HG03135 (cell line): ENCODE results near the gene SETDB1.
A peak's percentile ranks its signal among the peaks of the same experiment; 100 is the strongest.

Source experiments
- ATAC-seq: cut with Tn5 transposase; IDR thresholded peaks from one replicate; pipeline ENCODE4 v1.9.1; 2021; ENCODE audit warnings: mild to moderate bottlenecking, moderate library complexity; ENCODE audit not compliant: unreplicated experiment

SETDB1 gene

DNA sequence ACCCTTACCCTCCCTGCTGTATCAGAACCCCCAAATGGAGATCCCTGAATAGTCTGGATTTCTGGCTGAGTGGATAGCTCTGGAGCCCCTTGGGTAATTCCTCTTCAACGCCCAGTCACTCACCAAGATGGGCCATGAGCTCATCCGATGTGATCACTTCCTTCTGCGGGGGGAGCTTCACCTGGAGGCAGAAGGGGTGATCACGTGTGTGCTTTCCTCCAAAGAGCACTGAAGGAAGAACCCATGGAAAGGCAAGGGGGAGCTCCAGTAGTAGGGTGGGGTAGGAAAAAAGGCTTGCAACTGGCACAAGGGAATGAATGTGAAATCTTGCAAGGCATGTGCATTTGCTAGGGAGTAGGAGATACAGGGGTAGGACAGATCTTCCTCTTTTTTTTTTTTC, 75.4 kb downstream of the SETDB1 start:
- no peak for ATAC-seq

DNA sequence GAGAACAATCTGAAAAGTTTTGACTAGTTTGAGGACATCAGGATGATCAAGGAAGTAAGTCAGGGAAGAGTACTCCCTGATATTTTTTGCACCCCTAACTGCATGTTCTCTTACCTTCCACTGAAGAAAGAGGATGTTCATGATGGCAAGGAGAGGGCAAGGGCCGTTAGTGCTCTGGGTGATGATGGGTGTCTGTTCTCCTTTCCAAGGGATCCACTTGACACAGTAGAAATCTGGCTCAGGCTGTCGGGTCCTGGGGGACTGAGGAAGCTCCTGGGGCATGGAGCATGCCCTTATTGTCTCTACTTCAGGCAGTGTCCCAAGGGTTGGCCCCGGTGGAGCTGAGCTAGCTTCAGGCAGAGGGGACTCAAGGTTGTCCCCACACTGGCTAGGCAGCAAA, 75.9 kb downstream of the SETDB1 start:
- no peak for ATAC-seq

DNA sequence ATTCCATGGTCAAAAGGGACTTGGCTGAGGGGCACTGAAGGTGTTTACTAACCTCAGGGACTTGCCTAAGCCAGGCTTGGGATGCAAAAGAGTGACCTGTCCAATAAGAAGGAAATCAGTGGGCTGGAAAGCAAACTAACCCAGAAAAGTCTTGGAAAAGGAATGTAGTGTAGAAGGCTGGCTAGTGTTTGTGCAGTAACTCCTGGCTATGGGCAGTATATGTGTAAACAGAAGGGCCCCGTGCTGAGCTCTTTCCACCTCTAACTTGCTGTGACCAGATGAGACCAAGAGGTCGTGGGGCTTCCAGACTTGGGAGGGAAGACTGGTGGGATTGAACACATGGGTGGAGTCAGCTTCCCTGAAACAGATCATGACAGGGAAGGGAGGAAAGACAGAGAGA, 76.4 kb downstream of the SETDB1 start:
- ATAC-seq, result no peak

DNA sequence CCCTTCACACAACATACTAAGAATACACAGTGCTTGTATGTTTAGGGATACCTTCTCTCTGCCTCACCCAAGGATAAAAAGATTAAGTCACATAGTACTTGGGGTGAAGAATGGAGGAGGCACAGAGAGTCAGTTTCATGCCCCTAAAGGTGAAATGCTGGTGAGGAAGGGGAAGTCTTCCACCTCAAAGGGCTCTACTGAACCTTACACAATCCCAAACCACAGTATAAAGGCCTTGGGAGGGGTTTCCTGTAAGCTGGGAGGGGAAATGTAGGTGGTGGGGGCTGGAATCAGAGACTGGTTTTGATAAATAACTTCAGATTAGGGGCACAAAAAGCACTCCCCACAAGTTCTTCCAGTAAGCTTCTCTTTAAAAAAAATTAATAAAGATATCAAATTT, 77.0 kb downstream of the SETDB1 start:
- no peak for ATAC-seq

DNA sequence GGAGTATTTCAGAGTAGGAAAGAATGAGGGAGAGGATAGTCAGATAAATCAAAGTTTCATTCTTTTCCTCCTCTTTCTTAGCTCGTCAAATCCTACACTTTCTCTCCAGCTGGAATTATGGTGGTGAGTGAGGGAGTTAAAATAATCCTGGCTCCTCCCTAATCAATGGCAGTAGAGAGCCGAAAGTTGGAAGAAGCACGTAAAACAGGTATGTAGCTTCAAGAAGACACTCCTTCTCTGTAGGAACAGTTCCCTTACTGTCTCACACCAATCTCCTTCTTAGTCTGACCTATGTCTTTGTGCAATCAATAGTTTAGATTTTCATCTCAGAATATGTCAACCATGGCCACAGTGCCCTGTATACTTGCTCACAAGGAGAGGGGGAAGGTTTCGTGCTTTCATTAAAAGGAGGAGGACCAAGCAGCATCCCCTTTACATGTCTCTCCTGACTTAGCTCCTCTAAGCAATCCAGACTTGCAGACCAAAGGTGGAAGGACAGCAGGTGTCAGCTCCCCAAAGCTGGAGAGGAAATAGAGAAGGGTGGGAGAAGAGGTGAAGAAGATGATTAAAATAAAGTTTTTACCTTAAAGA, 79.7 kb downstream of the SETDB1 start:
- ATAC-seq, result no peak

DNA sequence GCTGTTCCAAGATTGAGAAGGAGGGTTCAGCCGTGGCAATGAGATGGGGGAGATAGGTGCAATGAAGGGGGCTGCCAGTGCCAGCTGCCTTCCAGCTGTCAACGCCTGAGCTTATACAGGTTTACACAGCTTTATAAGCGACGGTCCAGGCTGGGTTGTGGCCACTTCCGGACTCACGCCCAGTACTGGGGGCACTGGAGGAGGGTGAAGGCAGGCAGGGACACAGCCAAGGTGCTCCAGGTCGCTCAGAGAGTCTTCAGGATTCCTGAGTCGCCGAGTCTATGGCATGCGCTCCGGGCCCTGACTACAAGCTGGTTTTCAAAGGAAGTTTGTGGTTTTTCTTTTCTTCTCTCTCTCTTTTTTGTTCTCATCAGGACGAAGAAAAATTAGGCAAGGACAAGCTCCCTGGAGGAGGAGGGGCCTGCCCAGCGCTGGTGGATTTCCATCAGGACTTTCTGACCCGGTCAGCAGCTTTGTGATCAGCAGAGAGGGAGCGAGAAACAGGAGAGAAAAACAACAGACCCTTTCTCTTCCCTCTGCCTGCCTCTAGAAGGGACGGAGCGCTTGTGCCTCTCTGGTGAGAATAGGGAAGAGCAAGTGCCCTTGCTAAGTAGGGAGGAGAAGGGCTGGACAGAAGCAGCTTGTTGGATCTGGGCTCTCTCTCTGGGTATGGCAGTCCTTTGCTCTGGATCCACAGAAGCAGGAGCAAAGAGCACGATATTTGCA, 80.3 kb downstream of the SETDB1 start, which contains the start of gene MINDY1:
TSS of gene MINDY1 (minus strand) at position 576 of the 726 bp plus-strand sequence. CDS start 4,285 bp downstream, outside the sequence.
- ATAC-seq, result peak; percentile 45

DNA sequence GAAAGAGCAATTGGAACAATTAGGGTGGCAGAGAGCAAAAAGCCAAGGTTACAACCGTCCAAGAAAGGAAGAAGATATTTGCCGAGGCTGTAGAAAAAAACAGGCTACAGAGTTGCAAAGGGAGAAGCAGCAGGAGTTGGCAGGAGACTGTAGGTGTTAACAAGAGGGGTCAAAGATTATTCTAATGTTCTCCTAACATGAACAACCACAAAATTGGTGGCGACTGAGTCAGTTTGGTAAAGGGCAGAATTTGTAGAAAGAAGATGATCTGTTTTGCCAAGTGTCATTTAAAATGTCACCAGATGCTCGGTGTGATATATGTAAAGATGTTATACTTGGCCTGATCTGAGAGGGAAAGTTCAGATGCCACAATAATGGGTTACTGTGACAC, 81.7 kb downstream of the SETDB1 start:
- ATAC-seq, result no peak

DNA sequence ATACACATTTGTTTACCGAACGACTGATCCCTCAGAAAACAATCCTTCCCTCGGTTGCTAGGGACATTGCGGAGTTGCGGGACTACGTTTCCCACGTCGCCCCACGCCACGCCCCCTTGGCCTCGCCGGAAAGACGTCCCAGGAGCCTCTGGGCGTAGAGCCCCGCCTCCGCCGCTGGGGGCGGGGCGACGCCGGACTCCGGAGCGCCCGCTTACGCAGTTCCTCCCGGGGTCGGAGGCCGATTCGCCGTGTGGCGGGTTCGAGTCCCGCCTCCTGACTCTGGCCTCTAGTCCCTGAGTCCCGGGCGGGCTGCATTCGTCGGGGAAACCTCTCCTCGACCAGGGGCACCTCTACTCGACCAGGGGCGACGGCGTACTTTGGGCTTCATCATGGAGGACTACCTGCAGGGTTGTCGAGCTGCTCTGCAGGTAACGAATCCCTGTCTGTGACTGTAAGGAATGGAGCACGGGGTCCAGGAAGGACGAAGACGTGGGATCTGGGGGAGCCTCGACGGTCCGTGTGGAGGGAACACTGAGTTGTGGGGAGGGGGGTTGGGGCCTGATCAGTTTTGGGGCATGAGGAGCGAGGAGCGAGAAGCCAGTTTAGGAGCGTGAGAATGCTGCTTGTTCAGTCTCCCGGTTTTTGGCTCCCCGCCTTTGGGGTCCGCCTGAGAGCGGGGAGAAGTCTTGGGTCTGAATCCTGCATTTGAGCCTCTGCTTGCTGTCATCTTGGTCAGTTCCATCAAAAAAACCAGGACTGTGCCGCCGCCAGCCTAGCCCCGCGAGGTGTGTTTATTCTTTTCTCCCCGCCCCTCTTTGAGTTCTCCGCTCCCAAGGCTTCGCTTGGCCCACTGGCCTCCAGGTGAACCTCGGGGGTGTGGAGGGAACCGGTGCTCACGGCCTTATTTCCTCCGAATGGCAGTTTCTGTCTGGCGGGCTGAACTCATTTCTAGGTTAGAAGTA, 82.4 kb downstream of the SETDB1 start, which contains the start of gene PRUNE1:
TSS of gene PRUNE1 (plus strand) at position 206 of the 962 bp plus-strand sequence. CDS start at position 390, 184 bp downstream.
- ATAC-seq, result peak; percentile 66

DNA sequence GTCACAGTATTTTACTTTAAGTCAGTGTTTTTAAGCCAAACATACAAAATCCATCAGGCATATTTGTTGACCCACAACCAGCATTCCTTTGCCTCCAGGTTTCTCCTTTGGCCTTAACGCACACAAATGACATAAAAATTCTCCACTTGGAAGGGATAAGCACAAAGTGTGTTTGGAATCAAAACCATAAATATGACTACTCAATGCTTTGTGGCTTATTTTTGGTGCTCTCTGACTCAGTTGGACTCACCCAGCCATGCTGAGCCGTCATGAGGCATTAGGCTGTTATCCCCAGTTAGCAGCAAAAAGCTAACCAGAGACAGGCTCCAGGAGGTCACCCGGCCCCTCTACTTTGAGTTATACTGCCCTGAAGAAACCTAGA, 83.0 kb downstream of the SETDB1 start:
- no peak for ATAC-seq

DNA sequence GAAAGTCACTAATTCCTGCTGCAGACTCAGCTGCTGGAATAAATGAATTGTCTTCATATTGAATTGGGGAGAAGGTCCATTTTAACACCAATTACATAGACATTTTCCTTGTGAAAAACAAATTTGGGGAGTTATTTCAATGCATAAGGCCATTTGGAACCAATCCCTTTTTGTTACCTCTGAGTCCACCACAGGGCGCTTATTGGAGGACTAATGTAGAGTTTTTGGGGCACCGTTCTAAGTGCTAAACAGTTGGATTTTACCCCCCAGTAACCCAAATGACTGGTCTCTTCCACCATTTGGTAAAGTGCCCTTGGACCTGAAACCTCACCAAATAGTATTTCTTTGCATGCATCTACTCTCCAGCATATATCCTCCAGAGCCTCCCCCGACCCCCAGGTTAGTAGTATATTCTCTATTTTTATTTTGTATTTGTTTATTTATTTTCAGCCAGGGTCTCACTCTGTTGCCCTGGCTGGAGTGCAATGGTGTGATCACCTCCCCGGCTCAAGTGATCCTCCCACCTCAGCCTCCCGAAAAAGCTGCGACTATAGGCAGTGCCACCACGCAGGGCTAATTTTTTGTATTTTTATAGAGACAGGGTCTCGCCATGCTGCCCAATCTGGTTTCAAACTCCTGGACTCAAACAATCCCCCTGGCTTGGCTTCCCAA, 83.6 kb downstream of the SETDB1 start:
- ATAC-seq, result no peak

DNA sequence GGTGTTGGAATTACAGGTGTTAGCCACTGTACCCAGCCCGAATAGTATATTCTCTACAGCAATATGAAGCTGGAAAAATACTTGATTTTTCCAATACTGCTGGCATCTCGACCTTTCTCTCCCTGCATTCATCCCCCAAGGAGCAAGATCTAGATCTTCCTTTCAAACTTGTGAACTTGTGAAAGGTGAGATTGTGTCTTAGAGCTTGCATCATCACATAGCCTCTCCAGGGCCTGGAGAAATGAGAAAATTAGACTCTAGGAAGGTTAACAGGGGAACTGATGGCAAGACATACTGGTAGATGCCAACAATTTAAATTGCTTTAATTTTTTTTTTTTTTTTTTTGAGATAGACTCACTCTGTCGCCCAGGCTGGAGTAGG, 84.2 kb downstream of the SETDB1 start:
- ATAC-seq, result no peak

DNA sequence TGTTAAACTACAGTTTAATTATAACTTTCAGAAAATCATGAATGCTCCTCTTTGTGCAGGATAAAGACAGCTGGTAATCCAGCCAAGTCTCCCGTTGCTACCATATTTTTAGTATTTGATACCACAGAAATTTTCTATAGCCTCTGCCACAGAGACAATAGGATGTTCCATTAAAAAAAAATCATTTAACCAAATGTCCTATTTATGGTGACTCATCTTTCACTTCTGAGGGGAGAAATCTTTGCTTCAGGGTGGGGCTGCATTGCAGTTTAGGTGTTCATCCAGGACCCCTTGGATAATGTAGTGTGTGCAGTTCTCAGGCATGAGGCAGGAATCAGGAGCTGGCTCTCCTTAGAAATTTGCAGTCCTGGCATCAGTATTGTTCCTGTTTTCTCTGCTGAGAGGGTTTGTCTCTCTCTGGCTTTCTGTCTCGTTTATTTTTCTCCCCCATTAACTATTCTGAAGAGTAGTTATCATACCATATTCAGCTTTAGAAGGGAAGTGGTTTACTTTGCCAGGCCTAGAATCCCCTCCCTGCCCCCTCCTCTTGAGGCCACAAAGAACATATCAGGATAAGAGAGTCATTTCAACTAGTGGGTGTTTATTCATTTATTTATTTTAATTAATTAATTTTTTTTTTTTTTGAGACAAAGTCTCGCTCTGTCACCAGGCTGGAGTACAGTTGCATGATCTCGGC, 85.1 kb downstream of the SETDB1 start:
- ATAC-seq, result no peak

DNA sequence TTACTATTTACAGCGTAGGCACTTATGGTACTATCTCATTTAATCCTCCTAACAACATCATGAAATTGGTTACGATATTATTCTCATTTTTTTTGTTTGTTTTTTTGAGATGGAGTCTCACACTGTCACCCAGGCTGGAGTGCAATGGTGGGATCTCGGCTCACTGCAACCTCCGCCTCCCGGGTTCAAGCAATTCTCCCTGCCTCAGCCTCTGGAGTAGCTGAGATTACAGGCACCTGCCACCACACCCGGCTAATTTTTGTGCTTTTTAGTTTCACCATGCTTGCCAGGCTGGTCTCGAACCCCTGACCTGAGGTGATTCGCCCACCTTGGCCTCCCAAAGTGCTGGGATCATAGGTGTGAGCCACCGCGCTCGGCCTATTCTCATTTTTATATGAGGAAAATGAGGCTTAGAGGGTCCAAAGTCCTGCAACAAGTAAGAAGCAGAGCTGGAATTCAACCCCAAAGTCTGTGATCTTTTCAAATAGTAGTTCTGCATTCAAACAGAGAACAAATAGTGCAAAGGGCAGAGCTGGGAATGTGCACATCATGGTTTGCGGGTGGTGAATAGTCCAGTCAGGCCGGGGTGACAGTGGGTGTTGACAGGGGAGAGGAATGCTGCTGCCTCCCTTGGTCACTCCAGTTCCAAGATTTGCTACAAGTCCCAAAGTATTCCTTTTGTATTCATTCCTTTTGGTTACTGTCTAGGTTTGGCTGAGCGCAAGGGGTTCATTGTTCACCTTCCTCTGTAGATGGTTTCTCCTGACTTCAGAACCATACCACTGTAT, 86.7 kb downstream of the SETDB1 start:
- no peak for ATAC-seq

DNA sequence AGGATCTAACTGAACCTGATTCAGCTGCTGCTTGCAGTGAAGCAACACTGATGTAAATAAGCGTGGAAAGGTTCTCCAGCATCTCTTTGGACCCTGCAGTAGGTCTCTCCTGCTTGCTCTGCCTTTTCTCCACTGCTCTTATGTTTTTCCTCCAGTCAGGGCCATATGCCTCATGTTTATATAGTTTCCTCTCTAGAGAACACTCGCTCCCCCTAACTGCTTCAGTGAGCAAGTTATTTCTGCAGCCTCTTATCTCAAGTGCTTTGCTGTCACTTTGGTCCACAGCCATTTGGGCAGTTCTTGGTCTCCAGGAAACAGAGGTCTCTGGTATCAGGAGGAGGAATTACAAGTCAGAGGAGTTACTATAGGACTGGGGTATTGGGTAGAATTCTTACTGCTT, 87.4 kb downstream of the SETDB1 start:
- ATAC-seq, result no peak
